ENCODE measurements around the gene TOPBP1.

The TOPBP1 gene

GRCh38 chr3:133633439-133633838 is 28.3 kb downstream of the TOPBP1 start:
- no peak overlapping the region for H3K4me3 ChIP-seq (ENCODE audit: low read length)
- TF ChIP-seq CTCF (conservative IDR thresholded peaks at IDR 0.05; ENCODE audit: low read depth, low read length): no peak
- no peak for DNase-seq (ENCODE audit: low read depth)

- no peak for TF ChIP-seq CTCF (conservative IDR thresholded peaks at IDR 0.05; ENCODE audit: low read depth, low read length)
- DNase-seq (ENCODE audit: low read depth): no peak
- H3K4me3 ChIP-seq (ENCODE audit: low read length): no peak overlapping the region
Measured at GRCh38 chr3:133629146-133629545, 32.6 kb downstream of the TOPBP1 start.

- no peak for DNase-seq (ENCODE audit: low read depth)
- TF ChIP-seq CTCF (conservative IDR thresholded peaks at IDR 0.05; ENCODE audit: low read depth, low read length): no peak
- no peak overlapping the region for H3K4me3 ChIP-seq (ENCODE audit: low read length)
Measured at GRCh38 chr3:133627789-133628188, 34.0 kb downstream of the TOPBP1 start.

GRCh38 chr3:133620066-133620784 is 41.5 kb downstream of the TOPBP1 start:
- no peak overlapping the region for H3K4me3 ChIP-seq (ENCODE audit: low read length)

GRCh38 chr3:133611534-133611933 is 50.2 kb downstream of the TOPBP1 start:
- no peak overlapping the region for H3K4me3 ChIP-seq (ENCODE audit: low read length)
- TF ChIP-seq CTCF (conservative IDR thresholded peaks at IDR 0.05; ENCODE audit: low read depth, low read length): no peak
- DNase-seq (ENCODE audit: low read depth): no peak

More at GRCh38 chr3:133620066-133620784, 41.5 kb downstream of the TOPBP1 start:
- no peak for DNase-seq (ENCODE audit: low read depth)
- TF ChIP-seq CTCF (conservative IDR thresholded peaks at IDR 0.05; ENCODE audit: low read depth, low read length): no peak

- no peak overlapping the region for H3K4me3 ChIP-seq (ENCODE audit: low read length)
- DNase-seq (ENCODE audit: low read depth): no peak
- TF ChIP-seq CTCF (conservative IDR thresholded peaks at IDR 0.05; ENCODE audit: low read depth, low read length): no peak
Measured at GRCh38 chr3:133610031-133610430, 51.7 kb downstream of the TOPBP1 start.

GRCh38 chr3:133608388-133608787 is 53.4 kb downstream of the TOPBP1 start:
- DNase-seq (ENCODE audit: low read depth): no peak
- no peak overlapping the region for H3K4me3 ChIP-seq (ENCODE audit: low read length)
- TF ChIP-seq CTCF (conservative IDR thresholded peaks at IDR 0.05; ENCODE audit: low read depth, low read length): no peak
